GM21528 (cell line): Measurements from ENCODE around the gene OR6C70.
"Not testable (repeated sequence)": the region's sequence is repeated elsewhere in the genome, so short reads cannot be mapped to it uniquely, and the experiment has no call there.

Source experiments
- ATAC-seq: cut with Tn5 transposase; IDR thresholded peaks from one replicate; pipeline ENCODE4 v1.9.1; 2021; ENCODE audit warnings: mild to moderate bottlenecking, moderate library complexity; ENCODE audit not compliant: unreplicated experiment, low FRiP score

Gene OR6C70

DNA sequence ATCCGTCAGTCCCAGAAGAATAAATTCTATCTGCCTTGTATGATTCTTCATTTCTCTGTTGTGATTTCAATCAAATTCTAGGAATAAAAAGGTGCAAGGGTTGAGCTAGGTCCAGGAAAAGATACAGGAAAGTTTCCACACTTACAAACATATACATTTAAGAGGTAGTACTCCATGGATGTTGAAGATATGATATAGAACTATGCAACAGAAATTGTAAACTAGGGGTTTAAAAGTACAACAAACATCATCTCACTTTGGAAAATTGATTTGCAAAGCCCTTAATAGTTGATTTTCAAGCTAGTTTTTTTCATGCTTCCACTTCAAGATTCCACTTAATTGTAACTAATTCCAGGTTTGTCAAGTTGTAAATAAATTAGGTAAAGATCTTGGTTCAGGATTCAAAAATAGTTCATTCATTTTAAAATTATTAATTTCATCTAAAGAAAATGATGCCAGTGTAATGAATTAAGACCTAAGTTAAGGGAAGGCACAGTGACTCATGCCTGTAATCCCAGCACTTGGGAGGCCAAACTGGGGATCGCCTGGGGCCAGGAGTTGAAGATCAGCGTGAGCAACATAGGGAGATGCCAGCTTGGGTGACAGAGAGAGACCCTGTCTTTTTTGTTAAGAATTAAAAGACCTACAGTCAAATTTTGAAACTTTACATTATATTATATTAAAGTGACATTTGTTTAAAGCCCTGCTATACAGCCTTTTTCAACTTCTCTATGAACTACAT lies at the start of gene OR6C70:
TSS of gene OR6C70 (minus strand) at position 51 of the 742 bp plus-strand sequence. CDS start at position 51, 0 bp downstream.
- ATAC-seq: no peak

DNA sequence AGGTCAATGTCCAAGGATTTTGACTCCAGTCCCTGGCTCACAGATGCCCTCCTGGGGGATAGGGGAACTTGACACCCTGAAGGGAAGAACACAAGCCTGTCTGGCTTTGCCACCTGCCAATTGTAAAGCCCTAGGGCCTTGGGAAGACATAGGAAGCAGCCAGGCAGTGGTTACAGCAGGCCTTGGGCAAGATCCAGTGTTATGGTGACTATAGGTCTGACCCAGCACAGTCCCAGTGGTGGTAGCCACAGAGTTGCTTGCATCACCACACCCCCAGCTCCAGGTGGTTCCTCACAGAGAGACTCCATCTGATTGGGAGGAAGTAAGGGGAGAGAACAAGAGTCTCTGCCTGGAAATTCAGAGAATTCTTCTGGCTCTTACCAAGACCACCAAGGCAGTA lies 46.5 kb upstream of the OR6C70 start:
- no peak for ATAC-seq

DNA sequence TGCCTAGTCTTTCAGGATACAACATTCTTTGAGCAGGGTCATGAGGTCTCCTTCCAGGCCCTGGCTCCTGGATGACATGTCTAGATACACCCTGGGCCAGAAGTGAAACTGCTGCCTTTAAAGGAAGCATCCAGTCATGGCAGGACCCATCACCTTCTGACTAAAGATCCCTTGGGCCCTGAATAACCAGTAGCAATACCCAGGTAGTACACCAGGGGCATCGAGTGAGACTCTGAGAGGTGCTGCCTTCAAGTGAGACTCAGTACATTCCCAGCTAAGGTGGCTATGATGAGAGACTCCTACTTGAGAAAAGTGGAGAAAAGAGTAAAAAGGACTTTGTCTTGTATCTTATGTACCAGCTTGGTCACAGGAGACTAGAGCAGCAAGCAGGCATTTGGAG lies 45.8 kb upstream of the OR6C70 start:
- no peak for ATAC-seq

DNA sequence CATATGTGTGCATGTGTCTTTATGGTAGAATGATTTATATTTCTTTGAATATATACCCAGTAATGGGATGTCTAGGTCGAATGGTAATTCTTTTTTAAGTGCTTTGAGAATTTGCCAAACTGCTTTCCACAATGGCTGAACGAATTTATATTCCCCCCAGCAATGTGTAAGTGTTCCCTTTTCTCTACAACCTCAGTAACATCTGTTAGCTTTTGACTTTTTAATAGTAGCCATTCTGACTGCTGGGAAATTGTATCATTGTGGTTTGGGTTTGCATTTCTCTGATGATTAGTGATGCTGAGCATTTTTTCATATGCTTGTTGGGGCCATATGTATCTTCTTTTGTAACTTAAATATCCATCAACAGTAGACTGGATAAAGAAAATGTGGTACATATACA lies 31.7 kb upstream of the OR6C70 start:
- no peak for ATAC-seq

DNA sequence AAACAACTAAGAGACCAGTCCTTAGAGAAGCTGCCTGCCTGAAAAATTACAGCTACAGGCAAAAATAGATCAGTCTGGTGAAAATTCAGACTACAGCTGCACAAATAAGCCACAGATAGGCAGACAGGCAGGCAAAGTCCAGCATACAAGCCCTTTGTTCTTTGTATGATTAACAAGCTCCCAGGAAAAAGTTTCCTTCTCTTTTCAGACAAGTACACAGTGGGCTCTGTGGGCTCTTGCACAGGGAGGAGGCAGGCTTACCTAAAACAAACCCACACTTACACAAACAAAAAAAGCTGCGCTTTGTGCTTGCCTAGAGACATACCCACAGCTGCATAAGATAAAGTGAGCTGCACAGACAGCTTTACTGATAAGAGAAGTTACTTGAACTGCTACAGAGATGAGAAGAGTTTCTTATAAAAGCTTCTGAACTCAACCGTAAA lies 29.9 kb upstream of the OR6C70 start:
- no peak for ATAC-seq

DNA sequence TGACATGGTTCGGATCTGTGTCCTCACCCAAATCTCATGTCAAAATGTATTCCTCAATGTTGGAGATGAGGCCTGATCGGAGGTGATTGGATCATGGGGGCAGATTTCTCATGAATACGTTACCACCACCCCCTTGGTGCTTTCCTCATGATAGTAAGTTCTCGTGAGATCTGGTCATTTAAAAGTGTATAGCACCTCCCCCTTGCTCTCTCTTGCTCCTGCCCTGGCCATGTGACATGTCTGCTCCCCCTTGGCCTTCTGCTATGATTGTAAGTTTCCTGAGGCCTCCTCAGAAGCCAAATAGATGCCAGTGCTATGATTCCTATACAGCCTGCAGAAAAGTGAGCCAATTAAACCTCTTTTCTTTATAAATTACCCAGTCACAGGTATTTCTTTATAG lies 29.3 kb upstream of the OR6C70 start:
- ATAC-seq: no peak

DNA sequence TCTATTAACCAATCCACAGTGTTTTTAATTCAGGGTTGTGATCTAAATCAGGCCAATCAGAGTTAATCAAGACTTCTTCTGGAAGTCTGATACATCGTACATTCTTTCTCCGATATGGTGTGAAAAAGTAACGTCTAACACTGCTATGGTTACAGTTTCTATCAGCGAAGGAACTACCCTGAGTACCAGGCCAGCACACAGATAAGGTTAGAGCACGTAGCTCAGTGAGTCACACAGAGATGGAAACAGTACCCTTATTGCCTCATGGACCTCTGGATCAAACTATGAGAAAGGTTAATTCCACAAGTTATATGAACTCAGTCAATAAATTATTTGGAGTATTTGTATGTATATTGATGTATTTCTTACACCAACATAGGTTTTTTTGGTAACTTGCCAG lies 25.6 kb upstream of the OR6C70 start:
- ATAC-seq: no peak

DNA sequence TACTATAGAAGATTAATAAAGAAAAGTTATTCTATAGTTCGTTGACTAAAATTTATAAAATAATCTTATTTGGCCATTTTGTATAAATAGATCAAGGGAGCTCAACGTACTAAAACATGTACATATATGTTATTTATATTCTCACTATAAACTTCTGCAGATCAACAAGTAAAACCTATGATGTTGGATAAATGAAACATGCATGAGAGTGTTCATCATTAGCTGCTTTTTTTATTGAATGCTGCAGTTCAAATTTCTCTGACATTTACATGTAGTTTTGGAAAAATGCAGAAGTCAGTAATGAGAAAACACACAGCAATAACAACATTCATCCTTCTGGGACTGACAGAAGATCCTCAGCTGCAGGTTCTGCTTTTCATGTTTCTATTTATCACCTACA lies 22.1 kb upstream of the OR6C70 start, which contains the start of gene OR6C68:
TSS of gene OR6C68 (plus strand) at position 301 of the 400 bp plus-strand sequence. CDS start at position 301, 0 bp downstream.
- ATAC-seq: no peak

DNA sequence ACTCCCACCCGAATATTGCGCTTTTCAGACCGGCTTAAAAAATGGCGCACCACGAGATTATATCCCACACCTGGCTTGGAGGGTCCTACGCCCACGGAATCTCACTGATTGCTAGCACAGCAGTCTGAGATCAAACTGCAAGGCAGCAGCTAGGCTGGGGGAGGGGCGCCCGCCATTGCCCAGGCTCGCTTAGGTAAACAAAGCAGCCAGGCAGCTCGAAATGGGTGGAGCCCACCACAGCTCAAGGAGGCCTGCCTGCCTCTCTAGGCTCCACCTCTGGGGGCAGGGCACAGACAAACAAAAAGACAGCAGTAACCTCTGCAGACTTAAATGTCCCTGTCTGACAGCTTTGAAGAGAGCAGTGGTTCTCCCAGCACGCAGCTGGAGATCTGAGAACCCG lies 14.3 kb upstream of the OR6C70 start:
- not testable (repeated sequence) for ATAC-seq

DNA sequence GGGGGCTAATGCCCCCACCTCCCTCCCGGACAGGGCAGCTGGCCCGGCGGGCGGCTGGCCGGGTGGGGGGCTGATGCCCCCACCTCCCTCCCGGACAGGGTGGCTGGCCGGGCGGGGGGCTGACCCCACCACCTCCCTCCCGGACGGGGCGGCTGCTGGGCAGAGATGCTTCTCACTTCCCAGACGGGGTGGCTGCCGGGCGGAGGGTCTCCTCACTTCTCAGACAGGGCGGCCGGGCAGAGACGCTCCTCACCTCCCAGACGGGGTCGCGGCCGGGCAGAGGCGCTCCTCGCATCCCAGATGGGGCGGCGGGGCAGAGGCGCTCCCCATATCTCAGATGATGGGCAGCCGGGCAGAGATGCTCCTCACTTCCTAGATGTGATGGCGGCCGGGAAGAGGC lies 9.2 kb upstream of the OR6C70 start:
- not testable (repeated sequence) for ATAC-seq

DNA sequence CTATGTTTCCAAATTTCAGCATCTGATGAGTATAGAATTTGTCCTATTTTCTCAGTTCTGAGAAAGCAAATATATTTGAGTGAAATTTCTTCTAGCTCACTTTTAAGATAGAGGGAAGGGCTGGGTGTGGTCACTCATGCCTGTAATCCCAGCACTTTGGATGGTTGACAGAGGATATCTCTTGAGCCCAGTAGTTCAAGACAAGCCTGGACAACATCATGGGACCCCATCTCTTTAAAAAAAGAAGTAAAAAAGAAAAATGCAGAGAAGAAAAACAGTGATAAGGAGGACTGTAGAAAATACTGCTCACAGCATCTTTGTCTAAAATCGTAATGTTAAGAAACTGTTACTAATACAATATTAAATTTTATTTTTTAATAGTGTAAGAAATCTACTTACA lies 2.3 kb upstream of the OR6C70 start:
- no peak for ATAC-seq

DNA sequence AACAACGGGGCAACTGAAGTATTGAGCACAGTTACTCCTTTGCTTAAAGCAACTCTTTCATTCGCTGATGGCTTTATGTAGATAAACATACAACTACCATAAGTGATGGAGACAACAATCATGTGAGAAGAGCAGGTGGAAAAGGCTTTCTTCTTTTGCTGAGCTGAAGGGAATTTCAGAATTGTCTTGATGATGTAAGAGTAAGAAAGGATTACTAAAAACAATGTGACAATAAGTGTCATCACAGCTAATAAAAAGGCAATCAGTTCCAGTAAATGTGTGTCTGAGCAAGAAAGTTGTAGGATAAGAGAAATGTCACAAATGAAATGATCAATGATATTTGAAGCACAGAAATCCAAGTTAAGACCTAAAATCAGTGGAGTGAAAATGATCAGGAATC lies 647 bp downstream of the OR6C70 start:
- no peak for ATAC-seq

DNA sequence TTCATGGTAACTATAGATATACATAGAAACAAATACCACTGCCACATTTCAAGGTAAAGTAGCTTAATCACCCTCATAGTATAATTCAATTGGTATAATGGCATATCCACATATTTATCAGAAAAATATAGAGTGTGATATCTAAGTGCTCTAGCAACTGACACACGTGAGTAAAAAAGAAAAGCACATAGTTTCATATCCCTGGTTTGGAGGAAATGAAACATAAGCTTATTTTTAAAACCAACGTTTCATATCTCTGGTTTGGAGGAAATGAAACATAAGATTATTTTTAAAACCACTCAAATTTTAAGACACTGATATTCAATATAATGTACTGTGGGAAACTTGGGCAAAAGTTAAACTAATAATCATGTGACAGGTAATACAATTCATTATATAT lies 2.1 kb downstream of the OR6C70 start:
- peak; percentile 83 for ATAC-seq

DNA sequence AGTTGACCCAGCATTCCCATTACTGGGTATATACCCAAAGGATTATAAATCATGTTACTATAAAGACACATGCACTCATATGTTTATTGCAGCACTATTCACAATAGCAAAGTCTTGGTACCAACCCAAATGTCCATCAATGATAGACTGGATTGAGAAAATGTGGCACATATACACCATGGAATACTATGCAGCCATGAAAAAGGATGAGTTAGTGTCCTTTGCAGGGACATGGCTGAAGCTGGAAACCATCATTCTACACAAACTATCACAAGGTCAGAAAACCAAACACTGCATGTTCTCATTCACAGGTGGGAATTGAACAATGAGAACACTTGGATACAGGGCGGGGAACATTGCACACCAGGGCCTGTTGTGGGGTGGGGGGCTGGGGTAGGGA lies 5.0 kb downstream of the OR6C70 start:
- not testable (repeated sequence) for ATAC-seq

DNA sequence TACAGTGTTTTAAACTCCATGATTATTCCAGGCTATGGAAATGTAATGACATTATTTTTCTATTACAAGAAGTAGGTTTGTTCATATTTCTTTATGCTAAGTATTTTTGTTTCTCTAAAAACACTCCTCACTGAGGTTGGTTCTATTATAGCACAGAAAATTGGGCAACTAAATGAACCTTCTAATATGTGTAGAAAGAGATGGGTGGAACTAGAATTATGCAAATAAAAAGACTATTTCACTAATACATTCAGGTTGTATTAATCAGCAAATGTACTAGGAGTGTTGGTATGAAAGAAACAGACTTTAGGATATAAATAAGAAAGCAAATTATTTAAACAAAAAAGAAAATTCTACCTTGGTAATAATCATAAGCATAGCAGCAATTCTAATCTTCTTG lies 21.1 kb downstream of the OR6C70 start:
- ATAC-seq: no peak

DNA sequence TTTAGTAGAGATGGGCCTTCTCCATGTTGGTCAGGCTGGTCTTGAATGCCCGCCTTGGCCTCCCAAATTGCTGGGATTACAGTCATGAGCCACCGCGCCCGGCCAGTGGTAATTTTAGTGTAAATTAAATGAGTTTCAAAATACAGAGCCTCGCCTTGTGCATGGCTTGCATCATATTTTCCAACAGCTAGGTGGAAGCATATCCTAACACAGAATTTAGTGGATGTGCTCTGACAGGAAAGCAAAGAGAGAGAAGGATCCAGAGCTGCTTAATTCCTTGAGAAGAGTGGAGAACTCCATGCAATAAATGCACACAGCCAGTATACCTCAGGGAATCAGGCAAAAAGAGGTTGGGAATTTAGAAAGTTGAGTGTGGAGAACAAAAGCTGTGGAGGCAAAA lies 23.6 kb downstream of the OR6C70 start:
- ATAC-seq: no peak

DNA sequence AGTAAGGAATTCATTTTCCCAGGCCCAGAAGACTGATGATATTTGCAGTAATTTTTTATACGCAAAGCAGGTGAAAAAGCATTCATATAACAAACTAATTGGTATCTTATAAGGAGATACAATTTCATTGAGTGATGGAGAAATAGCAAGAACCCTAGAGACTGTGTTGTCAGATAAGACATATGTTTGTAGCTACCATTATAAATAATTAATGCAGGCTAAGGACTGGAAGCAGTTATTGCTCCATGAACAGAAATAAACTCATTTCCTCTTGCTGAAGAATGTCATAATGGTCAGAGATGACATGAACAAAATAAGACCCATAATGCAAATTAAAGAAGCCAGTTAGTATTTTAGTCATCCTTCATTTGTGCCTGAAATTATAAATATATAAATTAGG lies 24.6 kb downstream of the OR6C70 start:
- no peak for ATAC-seq

DNA sequence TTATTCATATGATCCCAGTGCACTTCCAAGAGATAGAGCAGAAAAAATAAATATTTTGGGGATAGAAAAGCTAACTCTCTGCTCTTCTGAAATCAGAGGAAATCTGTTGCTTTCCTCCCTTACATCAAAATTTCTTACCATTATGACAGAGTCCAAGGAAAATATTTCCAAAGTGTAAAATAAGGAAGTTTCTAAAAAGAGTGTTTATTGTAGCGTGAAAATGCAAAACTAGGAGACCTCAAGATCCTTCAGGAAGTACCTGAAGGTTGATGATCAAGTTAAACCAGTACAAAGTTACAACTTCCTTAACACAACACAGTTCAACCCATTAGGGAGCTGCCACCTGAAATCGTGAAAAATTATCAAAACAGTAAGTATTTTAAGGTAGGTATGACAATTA lies 26.2 kb downstream of the OR6C70 start, which contains the start of gene OR6C2:
TSS of gene OR6C2 (plus strand) at position 301 of the 400 bp plus-strand sequence. CDS start 8,138 bp downstream, outside the sequence.
- no peak for ATAC-seq

DNA sequence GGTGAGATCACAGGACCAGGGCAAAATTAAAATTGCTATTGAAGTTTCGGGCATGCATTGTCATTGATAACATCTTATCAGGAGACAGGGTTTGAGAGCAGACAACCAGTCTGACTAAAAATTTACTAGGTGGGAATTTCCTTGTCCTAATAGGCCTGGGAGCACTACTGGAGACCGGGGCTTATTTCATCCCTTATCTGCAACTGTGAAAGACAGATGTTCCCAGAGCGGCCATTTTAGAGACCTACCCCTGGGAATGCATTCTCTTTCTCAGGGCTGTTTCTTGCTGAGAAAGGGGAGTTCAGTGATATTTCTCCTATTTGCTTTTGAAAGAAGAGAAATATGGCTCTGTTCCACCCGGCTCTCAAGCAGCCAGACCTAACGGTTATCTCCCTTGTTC lies 28.7 kb downstream of the OR6C70 start:
- ATAC-seq: not testable (repeated sequence)

DNA sequence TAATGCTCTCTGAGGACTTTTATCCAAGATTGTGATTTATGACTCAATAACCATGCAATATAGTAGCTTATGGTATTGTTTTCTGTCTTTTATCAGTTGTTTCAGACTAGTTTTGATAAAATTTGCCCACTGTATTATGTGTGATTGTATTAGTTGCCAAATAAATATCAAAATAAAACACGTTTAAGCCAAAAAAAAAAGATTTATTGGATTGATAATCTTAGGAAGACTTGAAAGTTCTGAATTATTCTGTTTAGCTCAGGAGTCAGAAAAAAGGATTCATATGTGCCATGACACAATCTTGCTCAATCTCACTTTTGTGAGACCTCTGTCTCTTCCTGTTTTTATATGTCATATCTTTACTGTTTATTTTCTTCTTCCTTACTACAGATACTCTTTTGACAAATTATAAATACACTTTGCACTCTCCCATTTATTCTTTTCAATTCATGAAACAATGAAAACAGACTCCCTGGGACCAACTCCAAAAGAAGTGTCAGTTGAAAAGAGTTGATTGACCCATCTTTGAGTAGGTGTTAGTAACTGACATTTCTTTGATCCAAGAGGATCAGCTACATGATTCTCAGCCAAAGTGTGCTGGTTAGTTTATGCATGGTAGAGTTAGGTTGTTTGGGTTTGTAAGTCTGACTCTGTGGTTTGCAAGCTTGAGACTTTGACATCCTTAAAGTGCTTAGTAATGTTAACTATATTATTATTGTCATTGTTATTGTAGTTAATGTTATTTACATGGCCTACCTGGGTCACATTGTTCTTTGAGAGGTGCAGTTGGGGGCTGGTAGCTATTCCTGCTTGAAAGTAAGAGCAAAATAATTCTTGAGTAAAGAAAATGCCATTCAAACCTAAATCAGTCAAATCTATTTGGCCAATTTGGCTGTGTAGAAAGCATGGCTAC lies 41.4 kb downstream of the OR6C70 start:
- ATAC-seq: no peak

DNA sequence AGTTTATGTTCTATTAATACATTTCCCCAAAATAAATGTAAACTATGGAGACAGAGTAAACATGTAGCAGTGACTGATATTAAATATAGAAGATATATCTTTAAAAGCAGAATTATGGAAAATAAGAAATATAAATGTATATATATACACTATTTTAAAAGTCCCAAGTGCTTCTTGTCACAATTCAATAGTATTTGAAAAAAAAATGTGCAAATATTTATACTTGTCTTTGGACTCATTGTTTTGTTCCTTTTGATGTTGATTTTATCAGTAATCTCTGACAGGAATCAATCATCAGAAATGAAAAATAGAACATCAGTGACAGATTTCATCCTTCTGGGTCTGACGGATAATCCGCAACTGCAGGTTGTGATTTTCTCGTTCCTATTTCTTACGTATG lies 44.0 kb downstream of the OR6C70 start, which contains the start of gene OR6C76:
TSS of gene OR6C76 (plus strand) at position 301 of the 400 bp plus-strand sequence. CDS start at position 301, 0 bp downstream.
- no peak for ATAC-seq
